ENCODE data around the gene ZNF260. TPM values are rescaled to one million over a fixed set of nuclear protein-coding genes. Genes with fewer than 3 reads are reported as not detected.
"Not testable (repeated sequence)": the region's sequence is repeated elsewhere in the genome, so short reads cannot be mapped to it uniquely, and the experiment has no call there.

The ZNF260 gene
- 9.1 and 10.2 TPM in 2 replicates for total RNA-seq (2014; rRNA removed; shearing (Covaris generic))

DNA sequence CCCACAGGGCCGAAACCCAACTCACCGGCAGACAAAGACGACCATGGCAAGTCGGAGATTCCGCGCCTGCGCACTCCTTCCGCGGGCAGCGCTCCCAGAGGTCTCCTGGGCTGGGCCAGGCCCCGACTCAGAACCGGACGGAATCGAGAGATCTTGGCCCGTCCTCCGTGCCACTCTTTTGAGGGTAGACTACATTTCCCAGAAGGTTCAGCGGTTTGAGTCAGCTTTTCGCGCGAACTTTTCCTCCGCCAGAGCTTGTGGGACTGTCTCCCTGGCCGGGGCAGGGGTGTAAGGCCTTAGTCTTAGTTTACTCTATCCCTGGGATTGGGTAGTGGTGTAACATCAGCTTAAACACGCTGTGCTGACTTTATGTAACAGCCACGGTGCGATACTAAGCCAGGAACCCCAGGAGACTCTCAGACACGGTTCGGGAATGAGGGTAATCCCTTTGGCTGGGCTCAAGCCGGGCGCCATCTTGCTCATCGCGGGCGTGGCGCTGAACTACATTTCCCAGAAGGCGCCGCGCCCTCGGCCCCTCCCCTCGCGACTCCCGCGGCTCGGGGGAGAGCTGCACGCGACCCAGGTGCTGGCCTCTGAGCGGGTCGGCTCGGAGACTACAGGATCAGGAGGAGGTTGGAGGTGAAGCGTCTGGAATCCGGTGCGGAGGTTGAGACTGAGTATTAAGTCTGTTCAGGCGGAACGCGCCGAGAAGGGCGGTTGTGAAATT lies at the start of gene ZNF260:
ZNF260 (minus strand) TSS at position 78 of the 727 bp plus-strand sequence. CDS start 13,033 bp downstream, outside the sequence.
- peak; percentile 98 for DNase-seq (ENCODE audit: low read depth)

- DNase-seq (ENCODE audit: low read depth), result peak; percentile 52
These were observed 49.4 kb upstream of the ZNF260 start for GRCh38 chr19:36577271-36577996.

DNA sequence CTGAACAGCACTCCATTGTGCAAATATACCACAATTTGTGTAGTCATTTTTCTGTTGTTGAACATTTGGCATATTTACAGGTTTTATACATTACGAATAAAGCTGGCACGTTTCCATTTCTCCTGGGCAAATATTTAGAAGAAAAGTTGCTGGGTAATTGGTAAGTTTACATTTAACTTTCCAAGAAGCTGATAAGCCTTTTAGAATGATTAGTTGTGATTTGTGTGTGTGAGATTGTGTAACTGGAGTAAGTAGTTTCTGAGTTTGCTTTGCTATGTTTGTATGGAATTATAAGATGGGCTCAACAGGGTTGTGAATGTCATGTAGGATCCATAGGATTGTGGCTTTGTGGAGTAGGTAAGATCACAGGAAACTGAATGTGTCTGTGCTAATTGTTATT lies 46.7 kb upstream of the ZNF260 start:
- no peak for DNase-seq (ENCODE audit: low read depth)

DNA sequence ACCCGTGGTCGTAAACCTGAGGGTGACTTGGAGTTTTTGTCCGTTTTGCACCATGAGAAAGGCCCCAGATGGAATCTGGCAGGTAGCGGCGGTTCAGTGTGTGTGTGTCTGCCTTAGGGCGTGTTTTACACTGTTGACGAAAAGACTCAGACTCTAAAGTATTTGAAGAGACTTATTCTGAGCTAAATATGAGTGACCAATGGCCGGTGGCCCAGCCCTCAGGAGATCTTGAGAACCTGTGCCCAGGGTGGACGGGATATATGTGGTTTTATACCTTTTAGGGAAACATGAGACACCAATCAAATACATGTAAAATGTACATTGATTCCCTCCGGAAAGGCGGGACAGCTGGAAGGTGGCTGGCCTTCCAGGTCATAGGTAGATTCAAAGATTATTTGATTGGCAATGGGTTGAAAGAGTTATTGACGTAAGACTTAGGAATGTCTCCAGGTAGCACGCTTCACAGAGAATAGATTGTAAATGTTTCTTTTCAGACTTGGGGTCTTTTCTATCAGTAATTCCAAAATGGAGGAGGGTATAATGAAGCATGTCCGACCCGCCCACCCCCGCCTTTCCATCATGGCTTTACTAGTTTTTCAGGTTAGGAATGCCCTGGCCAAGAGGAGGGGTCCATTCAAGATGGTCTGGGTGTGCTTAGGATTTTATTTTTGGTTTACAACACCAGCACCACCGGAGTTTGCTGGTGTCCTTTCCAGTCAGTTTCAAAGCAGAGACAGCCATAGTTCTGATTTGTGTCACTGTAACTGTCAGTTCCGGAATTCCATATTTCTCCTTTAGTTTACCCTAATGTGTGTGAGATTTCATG lies 46.0 kb upstream of the ZNF260 start:
- peak; percentile 42 for DNase-seq (ENCODE audit: low read depth)

GRCh38 chr19:36573020-36573894 lies 45.2 kb upstream of the ZNF260 start, which contains the start of gene ZNF529:
TSS of gene ZNF529 (minus strand) at chr19:36573292. CDS start at chr19:36572346, 946 bp downstream.
- DNase-seq (ENCODE audit: low read depth), result peak; percentile 91

DNA sequence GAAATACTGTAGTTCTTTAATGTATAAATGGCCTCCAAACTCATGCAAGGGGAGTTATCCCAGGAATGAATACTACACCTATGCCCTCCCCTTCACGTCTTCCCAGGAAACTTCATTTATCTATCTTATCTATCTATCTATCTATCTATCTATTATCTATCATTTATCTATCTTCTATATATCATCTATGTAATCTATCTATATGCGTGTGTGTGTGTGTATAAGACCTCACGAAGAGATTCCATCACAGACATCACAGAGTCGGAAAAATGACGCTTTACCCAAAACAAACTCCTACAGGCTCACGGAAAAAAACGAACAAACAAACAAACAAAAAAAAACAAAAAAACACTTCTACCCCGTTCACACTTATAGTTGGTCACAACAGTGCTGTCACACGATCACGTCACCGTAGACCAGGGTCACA lies 44.5 kb upstream of the ZNF260 start:
- no peak for DNase-seq (ENCODE audit: low read depth)

- no peak for DNase-seq (ENCODE audit: low read depth)
These were observed 36.3 kb upstream of the ZNF260 start for GRCh38 chr19:36564391-36564790.

GRCh38 chr19:36547001-36547732 lies 19.1 kb upstream of the ZNF260 start:
- peak; percentile 10 for DNase-seq (ENCODE audit: low read depth)

DNA sequence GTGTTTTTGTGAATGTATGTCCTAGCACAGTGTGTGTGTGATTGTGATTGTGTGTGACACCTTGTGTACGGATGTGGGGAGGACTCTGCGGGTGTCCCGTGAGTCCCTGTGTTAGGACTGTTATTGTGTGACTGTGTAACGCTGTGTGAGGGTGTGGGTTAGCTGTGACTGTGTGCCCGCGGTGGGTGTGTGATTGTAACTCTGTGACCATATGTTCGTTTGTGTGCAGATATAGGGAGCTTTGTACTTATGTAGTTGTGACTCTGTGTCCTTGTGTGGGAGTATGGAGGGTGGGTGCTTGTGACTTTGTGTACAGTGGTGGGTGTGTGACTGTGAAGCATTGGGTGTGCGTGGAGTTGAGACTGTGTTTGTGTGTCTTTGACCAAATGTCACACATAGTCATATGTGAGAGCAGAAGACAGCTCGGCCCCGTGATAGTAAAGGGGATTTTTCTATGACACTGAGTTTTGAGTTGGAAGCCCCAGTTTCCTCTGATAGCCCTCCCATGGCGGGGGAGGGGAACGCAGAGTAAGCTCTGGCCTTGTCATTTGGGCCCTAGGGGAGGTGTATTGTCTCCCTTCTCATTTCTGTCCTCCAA lies 949 bp upstream of the ZNF260 start:
- DNase-seq (ENCODE audit: low read depth), result peak; percentile 16

DNA sequence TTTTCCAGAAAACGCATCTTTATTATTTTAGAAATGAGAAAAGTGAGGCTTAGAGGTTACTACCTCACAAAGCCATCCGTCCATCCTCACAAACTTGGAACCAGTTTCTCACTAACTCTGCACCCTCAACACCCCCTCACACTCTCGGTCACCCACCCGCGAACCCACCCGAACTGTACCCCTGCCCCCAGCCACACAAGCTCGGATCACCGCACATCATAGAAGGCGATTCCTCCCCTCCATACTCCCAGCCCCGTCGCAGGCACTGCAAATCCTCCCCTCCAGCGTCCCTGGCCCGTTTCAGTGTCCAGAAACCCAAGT lies 238 bp downstream of the ZNF260 start:
- no peak for DNase-seq (ENCODE audit: low read depth)

- no peak for DNase-seq (ENCODE audit: low read depth)
These were observed 730 bp downstream of the ZNF260 start for GRCh38 chr19:36527341-36527740.

DNA sequence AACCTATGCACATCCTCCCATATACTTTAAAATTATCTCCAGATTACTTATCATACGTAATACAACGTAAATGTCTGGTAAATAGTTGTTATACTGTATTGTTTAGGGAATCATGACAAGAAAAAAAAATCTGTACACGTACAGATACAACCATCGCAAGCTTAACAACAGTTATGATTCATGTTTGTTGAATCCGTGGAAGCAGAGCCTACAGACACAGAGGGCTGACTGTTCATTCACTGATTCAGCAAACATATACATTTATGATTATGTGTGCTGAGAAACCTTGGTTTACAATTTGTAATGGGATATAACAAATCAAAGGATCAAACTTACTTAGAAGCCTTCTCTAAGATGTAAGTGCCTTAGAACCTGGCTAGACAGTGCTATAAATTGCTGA lies 1.5 kb downstream of the ZNF260 start:
- DNase-seq (ENCODE audit: low read depth), result no peak

DNA sequence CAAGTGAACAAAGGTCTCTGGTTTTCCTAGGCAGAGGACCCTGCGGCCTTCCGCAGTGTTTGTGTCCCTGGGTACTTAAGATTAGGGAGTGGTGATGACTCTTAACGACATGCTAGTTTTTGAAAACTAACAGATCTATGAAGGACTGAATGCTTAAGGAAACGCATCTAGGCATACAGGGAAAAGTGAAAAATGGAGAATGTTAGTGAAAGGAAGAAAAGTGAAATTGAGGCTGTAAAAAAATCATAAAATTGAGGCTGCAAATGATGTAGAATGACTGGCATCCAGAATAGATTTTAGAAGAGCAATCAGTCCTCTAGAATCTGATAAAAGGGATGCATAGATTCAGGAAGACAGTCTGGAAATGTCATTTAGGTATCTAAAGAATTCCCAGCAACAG lies 3.5 kb downstream of the ZNF260 start:
- DNase-seq (ENCODE audit: low read depth), result no peak

DNA sequence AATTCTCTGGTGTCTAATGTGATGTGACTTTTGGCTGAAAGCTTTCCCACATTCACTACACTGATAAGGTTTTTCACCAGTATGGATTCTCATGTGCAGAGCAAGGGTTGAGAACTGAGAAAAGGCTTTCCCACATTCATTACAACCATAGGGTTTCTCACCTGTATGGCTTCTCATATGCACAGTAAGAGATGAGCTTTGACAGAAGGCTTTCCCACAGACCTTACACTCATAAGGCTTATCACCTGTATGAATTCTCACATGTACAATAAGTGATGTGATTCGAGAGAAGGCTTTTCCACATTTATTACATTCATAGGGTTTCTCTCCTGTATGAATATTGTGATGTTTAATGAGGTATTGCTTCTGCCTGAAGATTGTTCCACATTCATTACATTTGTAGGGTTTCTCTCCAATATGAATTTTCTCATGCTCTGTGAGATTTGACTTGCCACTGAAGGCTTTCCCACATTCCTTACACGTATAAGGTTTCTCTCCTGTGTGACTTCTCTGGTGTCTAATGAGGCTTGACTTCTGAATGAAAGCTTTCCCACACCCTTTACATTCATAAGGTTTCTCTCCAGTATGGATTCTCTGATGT lies 14.0 kb downstream of the ZNF260 start:
- DNase-seq (ENCODE audit: low read depth), result no peak

GRCh38 chr19:36508325-36508724 lies 19.7 kb downstream of the ZNF260 start:
- DNase-seq (ENCODE audit: low read depth), result no peak

DNA sequence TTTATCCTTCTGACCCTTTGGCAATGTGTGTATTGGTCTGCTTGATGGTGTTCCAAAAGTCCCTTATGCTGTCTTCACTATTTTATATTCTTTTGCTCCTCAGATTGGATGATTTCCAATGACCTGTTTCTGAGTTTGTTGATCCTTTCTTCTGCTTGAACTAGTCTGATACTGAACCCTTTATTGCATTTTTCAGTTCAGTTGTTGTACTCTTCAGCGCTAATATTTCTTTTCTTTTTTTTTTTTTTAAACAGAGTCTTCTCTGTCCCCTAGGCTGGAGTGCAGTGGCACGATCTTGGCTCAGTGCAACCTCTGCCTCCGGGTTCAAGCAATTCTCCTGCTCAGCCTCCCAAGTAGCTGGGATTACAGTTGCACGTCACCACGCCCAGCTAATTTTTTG lies 26.1 kb downstream of the ZNF260 start:
- no peak for DNase-seq (ENCODE audit: low read depth)

DNA sequence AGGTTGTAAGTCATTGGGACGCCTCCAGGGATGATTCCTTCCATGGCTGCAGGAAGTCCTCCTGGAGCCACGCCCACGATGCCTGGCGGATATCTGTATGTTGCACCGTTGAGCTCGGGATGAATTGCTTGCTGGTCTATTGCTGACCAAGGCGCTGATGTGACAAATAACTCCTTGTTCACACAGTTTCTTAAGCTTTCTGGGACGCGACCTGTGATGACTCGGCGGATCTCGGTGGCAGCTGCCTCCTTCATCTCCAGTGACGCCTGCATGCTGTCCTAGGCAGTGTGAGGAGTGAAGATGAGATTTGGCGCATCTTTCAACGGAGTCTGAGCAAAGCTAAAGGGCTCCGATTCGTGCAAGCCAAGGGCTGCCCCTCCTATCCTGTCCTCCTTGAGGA lies 31.1 kb downstream of the ZNF260 start:
- DNase-seq (ENCODE audit: low read depth), result no peak

DNA sequence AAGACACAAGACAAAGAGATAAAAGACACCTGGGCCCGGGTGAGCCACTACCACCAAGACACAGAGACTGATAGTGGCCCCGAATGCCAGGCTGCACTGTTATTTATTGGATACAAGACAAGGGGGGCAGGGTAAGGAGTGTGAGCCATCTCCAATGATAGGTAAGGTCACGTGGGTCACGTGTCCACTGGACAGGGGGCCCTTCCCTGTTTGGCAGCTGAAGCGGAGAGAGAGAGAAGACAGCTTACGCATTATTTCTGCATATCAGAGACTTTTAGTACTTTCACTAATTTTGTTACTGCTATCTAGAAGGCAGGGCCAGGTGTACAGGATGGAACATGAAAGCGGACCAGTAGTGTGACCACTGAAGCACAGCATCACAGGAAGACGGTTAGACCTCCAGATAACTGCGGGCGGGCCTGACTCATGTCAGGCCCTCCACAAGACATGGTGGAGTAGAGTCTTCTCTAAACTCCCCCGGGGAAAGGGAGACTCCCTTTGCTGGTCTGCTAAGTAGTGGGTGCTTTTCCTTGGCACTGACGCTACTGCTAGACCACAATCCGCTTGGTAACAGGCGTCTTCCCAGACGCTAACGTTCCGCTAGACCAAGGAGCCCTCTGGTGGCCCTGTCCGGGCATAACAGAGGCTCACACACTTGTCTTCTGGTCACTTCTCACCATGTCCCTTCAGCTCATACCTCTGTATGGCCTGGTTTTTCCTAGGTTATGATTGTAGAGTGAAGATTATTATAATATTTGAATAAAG lies 35.2 kb downstream of the ZNF260 start:
- DNase-seq (ENCODE audit: low read depth), result peak; percentile 38

DNA sequence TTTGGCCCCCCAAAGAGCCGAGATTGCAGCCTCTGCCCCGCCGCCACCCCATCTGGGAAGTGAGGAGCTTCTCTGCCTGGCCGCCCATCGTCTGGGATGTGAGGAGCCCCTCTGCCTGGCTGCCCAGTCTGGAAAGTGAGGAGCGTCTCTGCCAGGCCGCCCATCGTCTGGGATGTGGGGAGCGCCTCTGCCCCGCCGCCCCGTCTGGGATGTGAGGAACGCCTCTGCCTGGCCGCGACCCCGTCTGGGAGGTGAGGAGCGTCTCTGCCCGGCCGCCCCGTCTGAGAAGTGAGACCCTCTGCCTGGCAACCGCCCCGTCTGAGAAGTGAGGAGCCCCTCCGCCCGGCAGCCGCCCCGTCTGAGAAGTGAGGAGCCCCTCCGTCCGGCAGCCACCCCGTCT lies 37.2 kb downstream of the ZNF260 start:
- DNase-seq (ENCODE audit: low read depth), result not testable (repeated sequence)
